ENCODE data around the gene CEPT1. TPM values are rescaled to one million over a fixed set of nuclear protein-coding genes. Genes with fewer than 3 reads are reported as not detected.

The CEPT1 gene
- total and polyA plus RNA-seq, 2 of the 4 experiments (the other 2 are of a cell fraction) = 13.3 to 27.4 TPM

DNA sequence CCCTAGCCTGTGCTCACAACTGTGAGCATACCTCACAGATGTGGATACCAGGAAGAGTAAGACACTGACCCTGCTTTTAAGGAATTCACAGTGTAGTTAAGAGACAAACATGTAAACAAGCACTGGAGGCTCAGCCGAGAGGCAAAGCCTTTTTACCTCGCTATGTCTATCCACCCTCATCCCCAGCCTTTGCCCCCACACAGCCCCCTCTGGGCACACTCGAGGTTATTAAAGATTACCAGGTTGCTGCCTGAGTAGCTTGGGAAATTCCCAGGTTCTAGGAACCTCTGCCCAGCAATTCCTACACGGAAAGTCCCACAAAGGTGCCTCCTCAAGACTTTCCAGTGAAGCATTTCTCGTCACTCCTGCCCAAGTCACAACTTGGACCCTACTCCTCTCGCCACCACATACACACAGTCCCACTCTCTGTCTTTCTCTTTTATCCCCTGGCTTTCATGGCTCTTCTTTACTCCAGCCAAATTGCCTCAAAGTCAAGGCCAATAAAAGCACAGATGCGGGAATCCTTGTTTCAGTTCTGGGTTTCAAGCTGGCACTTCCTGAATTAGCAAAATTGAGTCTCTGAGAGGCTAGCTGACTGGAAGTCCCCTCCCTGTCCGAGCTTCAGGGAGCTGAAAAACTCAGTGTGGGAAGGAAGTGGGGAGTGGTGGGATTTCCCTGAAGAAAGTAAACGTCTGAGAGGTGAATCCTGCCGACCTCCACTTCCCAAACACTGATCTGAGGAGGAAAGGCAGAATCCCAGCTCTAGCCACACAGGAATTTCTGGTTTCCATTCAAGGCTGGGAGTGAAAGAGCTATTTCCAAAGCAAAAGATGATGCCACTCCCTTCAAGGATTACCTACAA lies 52.9 kb downstream of the CEPT1 start:
- Histone ChIP-seq H2AK5ac (ENCODE audit: low read depth, low read length) (peak overlapping the region; percentile 24), H4K8ac (ENCODE audit: low read depth in 2 of 2, low read length in 2 of 2) (peak overlapping the region; percentile 33 to 66; a peak in 3 of 4 replicates), H3K4ac (ENCODE audit: low read depth, low read length) (peak overlapping the region; percentile 88), H2AFZ (replicated peaks; ENCODE audit: low read length, poor library complexity) (peak overlapping the region; percentile 46), H3K9me1 (ENCODE audit: insufficient read depth, low read length) (peaks cover 20% of the 10 kb centered on the region), H3K9me3 (ENCODE audit: control insufficient read depth, insufficient read depth, low read length) (no peaks in the 10 kb centered on the region), H3K36me3 (ENCODE audit: control insufficient read depth, insufficient read depth, low read length) (no peaks in the 10 kb centered on the region), H3K27me3 (ENCODE audit: control insufficient read depth, insufficient read depth, low read length) (0 out of 2 replicates have a peak, but pooled peaks cover 2% of the 10 kb centered on the region), H3K27ac (ENCODE audit: insufficient read depth, low read length) (peak overlapping the region; percentile 13; the same call in 1 of the 2 replicates), H2BK5ac (ENCODE audit: low read depth, low read length, poor library complexity, severe bottlenecking) (peak overlapping the region; percentile 84), H3K79me1 (ENCODE audit: low read depth in 1 of 2, low read length in 2 of 2) (0 out of 4 replicates have a peak, but pooled peaks cover 0 to 5% of the 10 kb centered on the region in 2 experiments), H3K9ac (ENCODE audit: low read depth, low read length) (no peak overlapping the region), H4K20me1 (ENCODE audit: insufficient read depth, low read length) (no peaks in the 10 kb centered on the region), H3K4me1 (ENCODE audit: control insufficient read depth, insufficient read depth, low read length) (peaks cover 35% of the 10 kb centered on the region), H2BK15ac (ENCODE audit: low read depth, low read length) (peak overlapping the region; percentile 75), H2AK9ac (replicated peaks; ENCODE audit: low read depth, low read length, poor library complexity) (no peak overlapping the region), H3K23ac (ENCODE audit: low read depth, low read length) (peak overlapping the region; percentile 63; the same call in 1 of the 2 replicates), H2BK20ac (ENCODE audit: low read depth, low read length) (peak overlapping the region; percentile 98), H2BK120ac (ENCODE audit: low read depth, low read length) (peak overlapping the region; percentile 92), H3K14ac (replicated peaks; ENCODE audit: low read depth, low read length) (peak overlapping the region; percentile 79), H3K4me3 (ENCODE audit: insufficient read depth, low read depth, low read length) (no peak overlapping the region), H3K18ac (ENCODE audit: low read depth, low read length) (peak overlapping the region; percentile 79), H3K4me2 (ENCODE audit: low read depth, low read length) (peak overlapping the region; percentile 20; the same call in 1 of the 2 replicates), H3K56ac (ENCODE audit: extremely low read depth, insufficient read depth, low read length) (no peak overlapping the region), H4K91ac (ENCODE audit: insufficient read depth, low read depth, low read length) (peak overlapping the region; percentile 75; the same call in 1 of the 2 replicates), H4K5ac (ENCODE audit: low read depth, low read length) (peak overlapping the region; percentile 76)
- 100% methylated on average over 2 of the region's 10 CpGs; no CpG with 5 or more reads in 1 of the 2 experiments for WGBS, 2 experiments (ENCODE audit: extremely low coverage in 2 of 2, insufficient read length in 1 of 2)
- DNase-seq = peak; percentile 21
- BruUV-seq (replicated peaks) = no TSS peak
- CTCF ChIA-PET = interaction anchor here (1.0 kb wide), 1 partner anchor 66 kb away, joined by 3 read pairs; no protein-coding TSS in a partner anchor
- in situ Hi-C loops (cut with MboI; ENCODE audit: low sequenced_read_pairs) (no loop called here), intact Hi-C loops (cut with micrococcal nuclease) (no loop called here), dilution Hi-C loops (cut with HindIII; ENCODE audit: low sequenced_read_pairs, unreplicated experiment) (no loop called here)
- TF ChIP-seq SMC3 (IDR thresholded peaks at IDR 0.05; ENCODE audit: low read depth, low read length) (no peak), MAZ (IDR thresholded peaks at IDR 0.05; ENCODE audit: borderline replicate concordance, low read depth, low read length) (no peak), RAD21 (IDR thresholded peaks at IDR 0.05; ENCODE audit: low read length) (no peak), CEBPB (IDR thresholded peaks at IDR 0.05; ENCODE audit: low read depth, low read length) (no peak), FOS (IDR thresholded peaks at IDR 0.05; ENCODE audit: low read depth, low read length) (no peak), RFX5 (IDR thresholded peaks at IDR 0.05; ENCODE audit: low read depth, low read length) (no peak)
- TF ChIP-seq, protein P1, sequence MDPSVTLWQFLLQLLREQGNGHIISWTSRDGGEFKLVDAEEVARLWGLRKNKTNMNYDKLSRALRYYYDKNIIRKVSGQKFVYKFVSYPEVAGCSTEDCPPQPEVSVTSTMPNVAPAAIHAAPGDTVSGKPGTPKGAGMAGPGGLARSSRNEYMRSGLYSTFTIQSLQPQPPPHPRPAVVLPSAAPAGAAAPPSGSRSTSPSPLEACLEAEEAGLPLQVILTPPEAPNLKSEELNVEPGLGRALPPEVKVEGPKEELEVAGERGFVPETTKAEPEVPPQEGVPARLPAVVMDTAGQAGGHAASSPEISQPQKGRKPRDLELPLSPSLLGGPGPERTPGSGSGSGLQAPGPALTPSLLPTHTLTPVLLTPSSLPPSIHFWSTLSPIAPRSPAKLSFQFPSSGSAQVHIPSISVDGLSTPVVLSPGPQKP (IDR thresholded peaks at IDR 0.05; ENCODE audit: borderline replicate concordance, low read depth, low read length) = no peak
- POLR2A ChIA-PET (ENCODE audit: unreplicated experiment) = no interaction called here
- ATAC-seq (ENCODE audit: low read depth) = 0 out of 2 replicates have a peak, but pooled peaks have one; percentile 2

Measured in IMR-90 (cell line).